HepG2 (cell line): ENCODE results near the gene FAAP100. TPM values are rescaled to one million over a fixed set of nuclear protein-coding genes. Genes with fewer than 3 reads are reported as not detected.

Experiments used
- GABPA ChIP-seq, 2 experiments: IDR thresholded peaks; 2 replicates each; pipeline ENCODE4 v1.6.1; 2011 to 2016; ENCODE audit warnings: low read depth in 2 of 2, low read length in 1 of 2, missing biosample characterization in 1 of 2, missing genetic modification characterization in 1 of 2
- GTF2F1 ChIP-seq: fragments of 150-350 bp; IDR thresholded peaks from 2 replicates; pipeline ENCODE4 v1.6.1; 2014; ENCODE audit warnings: low read length
- NPAS2 ChIP-seq: sonication (generic); formaldehyde crosslinking; IDR thresholded peaks from 2 replicates; pipeline ENCODE4 v1.8.0; 2022; ENCODE audit warnings: mild to moderate bottlenecking, missing genetic modification reagents, borderline replicate concordance
- PPARG ChIP-seq: conservative IDR thresholded peaks from 2 replicates; pipeline ENCODE4 v1.6.1; 2016; ENCODE audit warnings: missing biosample characterization, missing genetic modification reagents
- RAD51 ChIP-seq: fragments of 450-650 bp; IDR thresholded peaks from 2 replicates; pipeline ENCODE4 v1.6.1; 2016; ENCODE audit warnings: borderline replicate concordance
- RNF2 ChIP-seq: fragments of 450-650 bp; conservative IDR thresholded peaks from 2 replicates; pipeline ENCODE4 v1.6.1; 2016; ENCODE audit warnings: low read depth
- SATB2 ChIP-seq: sonication (generic); formaldehyde crosslinking; IDR thresholded peaks from 2 replicates; pipeline ENCODE4 v1.5.0; 2020; ENCODE audit warnings: missing genetic modification reagents
- TCF7L2 ChIP-seq: IDR thresholded peaks from 2 replicates; pipeline ENCODE4 v1.6.1; 2011; ENCODE audit warnings: mild to moderate bottlenecking, low read depth, low read length, moderate library complexity
- ZNF101 ChIP-seq: sonication (generic); formaldehyde crosslinking; IDR thresholded peaks from 2 replicates; pipeline ENCODE4 v1.4.0; 2020; ENCODE audit warnings: mild to moderate bottlenecking, low read depth, missing genetic modification reagents, borderline replicate concordance
- ZNF703 ChIP-seq: sonication (generic); formaldehyde crosslinking; IDR thresholded peaks from 2 replicates; pipeline ENCODE4 v1.5.1; 2020; ENCODE audit warnings: missing genetic modification reagents, mild to moderate bottlenecking, moderate library complexity, borderline replicate concordance
- polyA plus RNA-seq, 8 experiments: library from polyadenylated mRNA; depleted of rRNA in 3 of 8; stranded (reverse) in 7 of 8; unstranded in 1 of 8; fragments of >200 nt; fragmentation: Illumina TruSeq in 4 of 8; extraction: Trizol in 4 of 8; gene quantifications; 2 replicates each; pipeline versions ENCODE4 v1.2.1 to v1.2.3, GENCODE V29; 2011 to 2016; ENCODE audit warnings: low read depth in 4 of 8, missing spikeins in 1 of 8, mixed read lengths in 1 of 8; ENCODE audit not compliant: insufficient read depth in 1 of 8
- total RNA-seq, 5 experiments: library from RNA; depleted of rRNA; stranded (reverse); fragments of >200 nt; fragmentation: Illumina TruSeq; extraction: Trizol; gene quantifications; 2 replicates each; pipeline ENCODE4 v1.2.3, GENCODE V29; 2016; ENCODE audit warnings: low read depth in 1 of 5
- TF ChIP-seq, protein P1 (sequence below): sonication (generic); formaldehyde crosslinking; conservative IDR thresholded peaks from 2 replicates; pipeline ENCODE4 v1.8.0; 2022; ENCODE audit warnings: mild to moderate bottlenecking, moderate library complexity, missing genetic modification reagents
- TF ChIP-seq, protein P2 (sequence below): sonication (generic); formaldehyde crosslinking; IDR thresholded peaks from 2 replicates; pipeline ENCODE4 v1.5.1; 2020; ENCODE audit warnings: missing genetic modification reagents, mild to moderate bottlenecking, borderline replicate concordance
- TF ChIP-seq, protein P3 (sequence below): sonication (generic); formaldehyde crosslinking; IDR thresholded peaks from 2 replicates; pipeline ENCODE4 v1.4.0; 2020; ENCODE audit warnings: missing genetic modification reagents
- TF ChIP-seq, protein P4 (sequence below): sonication (generic); formaldehyde crosslinking; IDR thresholded peaks from 2 replicates; pipeline ENCODE4 v1.5.0; 2020; ENCODE audit warnings: mild to moderate bottlenecking, missing genetic modification reagents
- TF ChIP-seq, protein P5 (sequence below): IDR thresholded peaks from 2 replicates; pipeline ENCODE4 v1.6.1; 2016; ENCODE audit warnings: low read depth, control low read depth
- TF ChIP-seq, protein P6 (sequence below): IDR thresholded peaks from 2 replicates; pipeline ENCODE4 v1.6.1; 2016; ENCODE audit warnings: mild to moderate bottlenecking, missing biosample characterization, missing genetic modification reagents
- TF ChIP-seq, protein P7 (sequence below): IDR thresholded peaks from 2 replicates; pipeline ENCODE4 v1.6.1; 2018; ENCODE audit warnings: missing genetic modification reagents

The FAAP100 gene
- total and polyA plus RNA-seq, 2 of the 13 experiments (the other 11 are each of a cell fraction or from before 2014, with no cell fraction given), result 7.6 to 20.8 TPM

DNA sequence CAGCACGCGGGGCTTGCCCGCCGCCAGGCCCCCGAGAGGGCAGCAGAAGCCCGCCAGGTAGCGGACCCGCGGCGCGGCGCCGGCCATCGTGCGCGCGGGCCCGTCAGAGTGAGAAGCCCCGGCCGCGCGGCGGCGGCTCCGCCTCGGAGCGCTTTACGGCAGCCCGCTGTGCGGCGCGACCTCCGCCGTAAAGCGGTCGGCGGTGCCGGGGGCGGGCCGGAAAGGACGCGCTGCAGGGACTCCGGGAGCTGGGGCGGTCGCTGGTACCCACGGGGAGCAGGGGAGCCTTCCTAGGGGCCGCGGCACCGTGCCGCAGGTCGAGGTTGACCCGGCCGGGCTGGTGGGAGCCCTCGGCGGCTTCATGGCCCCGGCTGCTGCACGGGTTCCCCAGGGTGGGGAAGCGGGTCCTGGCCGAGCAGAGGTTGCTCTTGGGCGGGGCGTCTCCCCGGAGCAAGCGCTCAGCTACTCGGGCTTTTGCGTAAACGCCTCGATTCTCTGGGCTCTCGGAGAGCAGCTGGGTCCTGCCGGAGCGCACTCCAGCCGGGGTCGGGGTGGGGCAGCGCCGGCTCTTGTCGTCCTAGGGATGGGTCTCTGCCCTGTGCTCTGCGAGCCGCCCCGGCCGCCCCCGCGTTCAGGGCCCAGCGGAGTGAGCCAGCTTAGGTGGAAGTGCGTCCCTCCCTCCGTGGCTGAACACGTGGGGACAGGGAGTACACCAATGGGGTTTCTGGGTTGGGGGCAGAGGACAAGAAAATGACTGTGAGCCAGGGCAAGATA, at the start of gene FAAP100 (continued):
- no peak for TF ChIP-seq PPARG
- peak; percentile 74 for TF ChIP-seq GABPA (IDR thresholded peaks at IDR 0.05; ENCODE audit: low read depth, low read length)
- TF ChIP-seq GABPA (CRISPR knock-in tag; IDR thresholded peaks at IDR 0.05; ENCODE audit: low read depth), result peak; percentile 67
- TF ChIP-seq, protein P1, sequence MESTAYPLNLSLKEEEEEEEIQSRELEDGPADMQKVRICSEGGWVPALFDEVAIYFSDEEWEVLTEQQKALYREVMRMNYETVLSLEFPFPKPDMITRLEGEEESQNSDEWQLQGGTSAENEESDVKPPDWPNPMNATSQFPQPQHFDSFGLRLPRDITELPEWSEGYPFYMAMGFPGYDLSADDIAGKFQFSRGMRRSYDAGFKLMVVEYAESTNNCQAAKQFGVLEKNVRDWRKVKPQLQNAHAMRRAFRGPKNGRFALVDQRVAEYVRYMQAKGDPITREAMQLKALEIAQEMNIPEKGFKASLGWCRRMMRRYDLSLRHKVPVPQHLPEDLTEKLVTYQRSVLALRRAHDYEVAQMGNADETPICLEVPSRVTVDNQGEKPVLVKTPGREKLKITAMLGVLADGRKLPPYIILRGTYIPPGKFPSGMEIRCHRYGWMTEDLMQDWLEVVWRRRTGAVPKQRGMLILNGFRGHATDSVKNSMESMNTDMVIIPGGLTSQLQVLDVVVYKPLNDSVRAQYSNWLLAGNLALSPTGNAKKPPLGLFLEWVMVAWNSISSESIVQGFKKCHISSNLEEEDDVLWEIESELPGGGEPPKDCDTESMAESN (CRISPR knock-in tag), result peak; percentile 56; the same call in 1 of the 2 replicates
- TF ChIP-seq, protein P2, sequence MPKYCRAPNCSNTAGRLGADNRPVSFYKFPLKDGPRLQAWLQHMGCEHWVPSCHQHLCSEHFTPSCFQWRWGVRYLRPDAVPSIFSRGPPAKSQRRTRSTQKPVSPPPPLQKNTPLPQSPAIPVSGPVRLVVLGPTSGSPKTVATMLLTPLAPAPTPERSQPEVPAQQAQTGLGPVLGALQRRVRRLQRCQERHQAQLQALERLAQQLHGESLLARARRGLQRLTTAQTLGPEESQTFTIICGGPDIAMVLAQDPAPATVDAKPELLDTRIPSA (CRISPR knock-in tag), result no peak; the same call in none of the 2 replicates
- 0 out of 2 replicates have a peak, but pooled peaks have one; percentile 41 for TF ChIP-seq ZNF703 (CRISPR knock-in tag)
- no peak for TF ChIP-seq RAD51
- no peak for TF ChIP-seq ZNF101 (CRISPR knock-in tag)
- TF ChIP-seq, protein P3, sequence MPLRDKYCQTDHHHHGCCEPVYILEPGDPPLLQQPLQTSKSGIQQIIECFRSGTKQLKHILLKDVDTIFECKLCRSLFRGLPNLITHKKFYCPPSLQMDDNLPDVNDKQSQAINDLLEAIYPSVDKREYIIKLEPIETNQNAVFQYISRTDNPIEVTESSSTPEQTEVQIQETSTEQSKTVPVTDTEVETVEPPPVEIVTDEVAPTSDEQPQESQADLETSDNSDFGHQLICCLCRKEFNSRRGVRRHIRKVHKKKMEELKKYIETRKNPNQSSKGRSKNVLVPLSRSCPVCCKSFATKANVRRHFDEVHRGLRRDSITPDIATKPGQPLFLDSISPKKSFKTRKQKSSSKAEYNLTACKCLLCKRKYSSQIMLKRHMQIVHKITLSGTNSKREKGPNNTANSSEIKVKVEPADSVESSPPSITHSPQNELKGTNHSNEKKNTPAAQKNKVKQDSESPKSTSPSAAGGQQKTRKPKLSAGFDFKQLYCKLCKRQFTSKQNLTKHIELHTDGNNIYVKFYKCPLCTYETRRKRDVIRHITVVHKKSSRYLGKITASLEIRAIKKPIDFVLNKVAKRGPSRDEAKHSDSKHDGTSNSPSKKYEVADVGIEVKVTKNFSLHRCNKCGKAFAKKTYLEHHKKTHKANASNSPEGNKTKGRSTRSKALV (CRISPR knock-in tag), result peak; percentile 57
- TF ChIP-seq TCF7L2, result no peak
- peak; percentile 73; the same call in 1 of the 2 replicates for TF ChIP-seq SATB2 (CRISPR knock-in tag)
- 0 out of 2 replicates have a peak, but pooled peaks have one; percentile 50 for TF ChIP-seq RNF2
- TF ChIP-seq NPAS2 (CRISPR knock-in tag), result no peak
- TF ChIP-seq, protein P4, sequence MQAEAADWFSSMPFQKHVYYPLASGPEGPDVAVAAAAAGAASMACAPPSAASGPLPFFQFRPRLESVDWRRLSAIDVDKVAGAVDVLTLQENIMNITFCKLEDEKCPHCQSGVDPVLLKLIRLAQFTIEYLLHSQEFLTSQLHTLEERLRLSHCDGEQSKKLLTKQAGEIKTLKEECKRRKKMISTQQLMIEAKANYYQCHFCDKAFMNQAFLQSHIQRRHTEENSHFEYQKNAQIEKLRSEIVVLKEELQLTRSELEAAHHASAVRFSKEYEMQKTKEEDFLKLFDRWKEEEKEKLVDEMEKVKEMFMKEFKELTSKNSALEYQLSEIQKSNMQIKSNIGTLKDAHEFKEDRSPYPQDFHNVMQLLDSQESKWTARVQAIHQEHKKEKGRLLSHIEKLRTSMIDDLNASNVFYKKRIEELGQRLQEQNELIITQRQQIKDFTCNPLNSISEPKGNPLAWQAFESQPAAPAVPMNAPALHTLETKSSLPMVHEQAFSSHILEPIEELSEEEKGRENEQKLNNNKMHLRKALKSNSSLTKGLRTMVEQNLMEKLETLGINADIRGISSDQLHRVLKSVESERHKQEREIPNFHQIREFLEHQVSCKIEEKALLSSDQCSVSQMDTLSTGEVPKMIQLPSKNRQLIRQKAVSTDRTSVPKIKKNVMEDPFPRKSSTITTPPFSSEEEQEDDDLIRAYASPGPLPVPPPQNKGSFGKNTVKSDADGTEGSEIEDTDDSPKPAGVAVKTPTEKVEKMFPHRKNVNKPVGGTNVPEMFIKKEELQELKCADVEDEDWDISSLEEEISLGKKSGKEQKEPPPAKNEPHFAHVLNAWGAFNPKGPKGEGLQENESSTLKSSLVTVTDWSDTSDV, result peak; percentile 88; the same call in 1 of the 2 replicates
- TF ChIP-seq GTF2F1, result no peak
- TF ChIP-seq, protein P5, sequence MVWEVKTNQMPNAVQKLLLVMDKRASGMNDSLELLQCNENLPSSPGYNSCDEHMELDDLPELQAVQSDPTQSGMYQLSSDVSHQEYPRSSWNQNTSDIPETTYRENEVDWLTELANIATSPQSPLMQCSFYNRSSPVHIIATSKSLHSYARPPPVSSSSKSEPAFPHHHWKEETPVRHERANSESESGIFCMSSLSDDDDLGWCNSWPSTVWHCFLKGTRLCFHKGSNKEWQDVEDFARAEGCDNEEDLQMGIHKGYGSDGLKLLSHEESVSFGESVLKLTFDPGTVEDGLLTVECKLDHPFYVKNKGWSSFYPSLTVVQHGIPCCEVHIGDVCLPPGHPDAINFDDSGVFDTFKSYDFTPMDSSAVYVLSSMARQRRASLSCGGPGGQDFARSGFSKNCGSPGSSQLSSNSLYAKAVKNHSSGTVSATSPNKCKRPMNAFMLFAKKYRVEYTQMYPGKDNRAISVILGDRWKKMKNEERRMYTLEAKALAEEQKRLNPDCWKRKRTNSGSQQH (CRISPR knock-in tag), result peak; percentile 65
- TF ChIP-seq, protein P6, sequence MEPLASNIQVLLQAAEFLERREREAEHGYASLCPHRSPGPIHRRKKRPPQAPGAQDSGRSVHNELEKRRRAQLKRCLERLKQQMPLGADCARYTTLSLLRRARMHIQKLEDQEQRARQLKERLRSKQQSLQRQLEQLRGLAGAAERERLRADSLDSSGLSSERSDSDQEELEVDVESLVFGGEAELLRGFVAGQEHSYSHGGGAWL (CRISPR knock-in tag), result 0 out of 2 replicates have a peak, but pooled peaks have one; percentile 74
- TF ChIP-seq, protein P7, sequence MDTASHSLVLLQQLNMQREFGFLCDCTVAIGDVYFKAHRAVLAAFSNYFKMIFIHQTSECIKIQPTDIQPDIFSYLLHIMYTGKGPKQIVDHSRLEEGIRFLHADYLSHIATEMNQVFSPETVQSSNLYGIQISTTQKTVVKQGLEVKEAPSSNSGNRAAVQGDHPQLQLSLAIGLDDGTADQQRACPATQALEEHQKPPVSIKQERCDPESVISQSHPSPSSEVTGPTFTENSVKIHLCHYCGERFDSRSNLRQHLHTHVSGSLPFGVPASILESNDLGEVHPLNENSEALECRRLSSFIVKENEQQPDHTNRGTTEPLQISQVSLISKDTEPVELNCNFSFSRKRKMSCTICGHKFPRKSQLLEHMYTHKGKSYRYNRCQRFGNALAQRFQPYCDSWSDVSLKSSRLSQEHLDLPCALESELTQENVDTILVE (CRISPR knock-in tag), result peak; percentile 75; the same call in 1 of the 2 replicates
